Activated CD4-positive, alpha-beta T cell treated with anti-CD3 and anti-CD28 coated beads, Interleukin-2, amount 50 U/mL, for 48 hours (primary cell): ENCODE results near the gene CBLN3.
"Not testable (repeated sequence)": the region's sequence is repeated elsewhere in the genome, so short reads cannot be mapped to it uniquely, and the experiment has no call there.

Source experiments
- DNase-seq, 2 experiments: peaks; one replicate each; pipeline ENCODE4 v3.0.0-alpha.2; 2020

CBLN3 gene

GRCh38 chr14:24399999-24400718 is 29.3 kb downstream of the CBLN3 start:
- no peak for DNase-seq

GRCh38 chr14:24399447-24399822 is 30.0 kb downstream of the CBLN3 start:
- DNase-seq = no peak

- peak; percentile 11 to 12 for DNase-seq
These were observed 30.6 kb downstream of the CBLN3 start, which contains the start of gene NYNRIN for GRCh38 chr14:24398653-24399446. TSS of gene NYNRIN (plus strand) at chr14:24399003. CDS start at chr14:24399247, 244 bp downstream.

GRCh38 chr14:24398293-24398652 is 31.2 kb downstream of the CBLN3 start:
- DNase-seq = no peak

GRCh38 chr14:24397639-24398292 is 31.7 kb downstream of the CBLN3 start:
- DNase-seq = no peak

- DNase-seq = no peak
These were observed 33.6 kb downstream of the CBLN3 start for GRCh38 chr14:24395609-24396582.

- no peak for DNase-seq
These were observed 35.2 kb downstream of the CBLN3 start for GRCh38 chr14:24394275-24394674.

GRCh38 chr14:24392325-24393091 is 37.0 kb downstream of the CBLN3 start:
- no peak for DNase-seq

GRCh38 chr14:24390701-24391468 is 38.6 kb downstream of the CBLN3 start:
- no peak for DNase-seq

- DNase-seq = no peak
These were observed 40.1 kb downstream of the CBLN3 start for GRCh38 chr14:24389226-24389848.

GRCh38 chr14:24388474-24389179 is 40.8 kb downstream of the CBLN3 start:
- no peak for DNase-seq

GRCh38 chr14:24387579-24387978 is 41.9 kb downstream of the CBLN3 start:
- DNase-seq = not testable (repeated sequence)

GRCh38 chr14:24387009-24387345 is 42.5 kb downstream of the CBLN3 start:
- no peak for DNase-seq

- DNase-seq = no peak
These were observed 43.9 kb downstream of the CBLN3 start for GRCh38 chr14:24385524-24385923.

GRCh38 chr14:24384169-24384568 is 45.3 kb downstream of the CBLN3 start:
- no peak for DNase-seq

- DNase-seq = no peak
These were observed 47.5 kb downstream of the CBLN3 start for GRCh38 chr14:24382064-24382371.

GRCh38 chr14:24381363-24382063 is 48.0 kb downstream of the CBLN3 start:
- DNase-seq = no peak

GRCh38 chr14:24379907-24380730 is 49.3 kb downstream of the CBLN3 start:
- DNase-seq = no peak
